D721Med (cell line): ENCODE data around the gene HCN2.

Experiments
- DNase-seq: peaks from one replicate; pipeline ENCODE4 v3.0.0; 2011; ENCODE audit warnings: low spot score; ENCODE audit not compliant: insufficient read length
- FAIRE-seq: peaks from 2 replicates; lab custom pipeline; 2011; peaks lifted over from hg19 to GRCh38; lab: Jason Lieb, UNC
- TF ChIP-seq, protein P1 (sequence below): IDR thresholded peaks from 2 replicates; pipeline ENCODE4 v1.5.1; 2012; ENCODE audit warnings: mild to moderate bottlenecking, control low read depth; ENCODE audit not compliant: insufficient read depth; ENCODE audit errors: missing control alignments

Gene HCN2

DNA sequence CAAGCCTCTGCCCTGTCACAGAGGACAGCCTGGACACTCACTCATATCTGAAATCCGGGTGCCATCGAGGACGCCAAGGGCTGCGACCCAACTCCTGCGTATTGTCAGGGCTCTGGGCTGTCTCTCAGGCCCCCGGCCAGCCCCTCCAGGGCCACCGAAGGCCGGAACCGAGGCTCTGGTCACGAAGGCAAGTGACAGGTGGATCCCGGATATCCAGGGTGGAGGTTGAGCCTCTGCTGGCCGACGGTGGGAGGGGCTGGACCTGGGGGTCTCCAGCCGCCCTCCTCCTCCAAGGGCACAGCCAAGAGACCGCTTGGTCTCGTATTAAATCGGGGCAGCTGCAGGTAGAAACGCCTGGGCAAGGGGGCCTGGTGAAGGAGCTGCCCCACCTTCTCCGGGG lies 67.9 kb downstream of the HCN2 start:
- TF ChIP-seq, protein P1, sequence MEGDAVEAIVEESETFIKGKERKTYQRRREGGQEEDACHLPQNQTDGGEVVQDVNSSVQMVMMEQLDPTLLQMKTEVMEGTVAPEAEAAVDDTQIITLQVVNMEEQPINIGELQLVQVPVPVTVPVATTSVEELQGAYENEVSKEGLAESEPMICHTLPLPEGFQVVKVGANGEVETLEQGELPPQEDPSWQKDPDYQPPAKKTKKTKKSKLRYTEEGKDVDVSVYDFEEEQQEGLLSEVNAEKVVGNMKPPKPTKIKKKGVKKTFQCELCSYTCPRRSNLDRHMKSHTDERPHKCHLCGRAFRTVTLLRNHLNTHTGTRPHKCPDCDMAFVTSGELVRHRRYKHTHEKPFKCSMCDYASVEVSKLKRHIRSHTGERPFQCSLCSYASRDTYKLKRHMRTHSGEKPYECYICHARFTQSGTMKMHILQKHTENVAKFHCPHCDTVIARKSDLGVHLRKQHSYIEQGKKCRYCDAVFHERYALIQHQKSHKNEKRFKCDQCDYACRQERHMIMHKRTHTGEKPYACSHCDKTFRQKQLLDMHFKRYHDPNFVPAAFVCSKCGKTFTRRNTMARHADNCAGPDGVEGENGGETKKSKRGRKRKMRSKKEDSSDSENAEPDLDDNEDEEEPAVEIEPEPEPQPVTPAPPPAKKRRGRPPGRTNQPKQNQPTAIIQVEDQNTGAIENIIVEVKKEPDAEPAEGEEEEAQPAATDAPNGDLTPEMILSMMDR: no peak
- DNase-seq: no peak
- no peak for FAIRE-seq

DNA sequence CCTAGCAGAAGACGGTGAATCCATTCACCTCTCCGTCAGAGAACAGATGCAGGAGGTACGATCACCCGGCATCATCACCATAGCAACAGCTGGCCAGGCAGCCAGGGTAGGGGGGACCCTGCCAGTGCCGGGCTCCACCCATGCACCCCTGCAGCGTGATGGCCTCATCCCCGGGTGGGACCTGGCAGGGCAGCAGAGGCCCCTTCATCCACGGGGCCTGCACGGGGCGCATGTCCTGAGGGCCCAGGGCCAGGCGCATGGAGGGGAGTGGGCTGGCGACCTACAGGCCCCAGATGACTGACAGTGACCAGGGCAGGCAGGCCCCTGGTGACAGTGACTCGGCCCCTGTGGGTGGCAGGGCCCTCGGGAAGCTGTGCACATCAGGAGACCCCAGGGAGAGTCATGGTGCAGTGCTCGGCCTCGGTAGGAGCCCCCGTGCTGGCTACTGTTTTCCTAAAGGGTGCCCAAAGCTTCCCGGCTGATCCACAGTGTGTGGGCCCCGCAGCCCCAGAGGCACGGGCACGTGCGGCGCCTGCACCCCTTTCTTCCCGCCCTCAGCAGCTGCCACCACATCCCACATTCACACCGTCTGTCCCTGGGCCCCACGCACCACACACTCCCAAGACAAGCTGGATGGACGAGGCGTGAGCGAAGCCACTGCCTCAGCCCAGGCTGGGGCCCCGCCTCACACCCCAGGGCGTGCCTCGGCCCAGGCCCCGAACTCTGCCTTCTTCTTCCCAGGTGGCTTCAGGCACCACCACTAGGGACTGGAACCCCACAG lies 68.6 kb downstream of the HCN2 start:
- FAIRE-seq (no peak), DNase-seq (no peak)
- TF ChIP-seq, protein P1: no peak

DNA sequence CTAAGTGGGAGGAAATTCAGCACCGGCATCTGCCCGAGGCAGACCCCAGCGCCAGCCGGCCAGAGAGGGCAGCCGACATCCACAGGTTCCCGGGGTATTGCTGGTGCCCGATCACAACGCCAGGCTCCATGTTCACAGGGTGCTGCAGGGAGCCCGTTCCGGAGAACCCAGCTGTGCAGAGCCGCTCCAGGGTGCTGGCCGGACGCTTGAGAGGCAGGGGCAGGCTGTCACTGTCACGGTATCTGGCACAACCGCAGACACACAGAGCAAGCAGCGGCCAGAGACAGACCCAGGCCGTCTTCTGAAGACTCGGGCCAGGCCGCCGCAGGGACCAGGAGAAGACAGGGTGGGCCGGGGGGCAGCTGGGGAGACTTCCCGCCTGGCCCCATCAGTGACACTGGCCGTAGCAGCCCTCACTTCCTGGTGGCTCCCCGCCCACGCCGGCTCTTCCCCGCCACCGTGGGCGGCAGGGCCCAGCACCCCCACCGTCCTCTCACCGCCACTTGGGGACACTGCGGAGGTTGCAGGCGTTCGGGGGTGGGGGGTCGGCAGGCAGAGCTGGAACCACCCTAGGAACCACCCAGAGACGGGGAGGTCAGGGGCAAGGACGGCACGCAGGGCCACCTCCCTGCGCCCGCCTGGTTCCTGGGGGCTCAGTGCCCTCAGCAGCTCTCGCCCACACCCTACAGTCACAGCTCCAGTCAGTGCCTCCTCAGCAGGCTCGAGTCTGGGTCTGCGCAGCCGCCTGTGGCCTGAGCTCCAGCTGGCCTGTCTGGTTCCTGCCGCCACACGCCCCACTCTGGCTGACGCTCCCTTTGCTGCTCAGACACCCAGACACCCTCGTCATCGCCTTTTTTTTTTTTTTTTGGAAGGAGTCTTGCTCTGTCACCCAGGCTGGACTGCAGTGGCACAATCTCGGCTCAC lies 69.5 kb downstream of the HCN2 start:
- FAIRE-seq (no peak), DNase-seq (no peak)
- TF ChIP-seq, protein P1: no peak

DNA sequence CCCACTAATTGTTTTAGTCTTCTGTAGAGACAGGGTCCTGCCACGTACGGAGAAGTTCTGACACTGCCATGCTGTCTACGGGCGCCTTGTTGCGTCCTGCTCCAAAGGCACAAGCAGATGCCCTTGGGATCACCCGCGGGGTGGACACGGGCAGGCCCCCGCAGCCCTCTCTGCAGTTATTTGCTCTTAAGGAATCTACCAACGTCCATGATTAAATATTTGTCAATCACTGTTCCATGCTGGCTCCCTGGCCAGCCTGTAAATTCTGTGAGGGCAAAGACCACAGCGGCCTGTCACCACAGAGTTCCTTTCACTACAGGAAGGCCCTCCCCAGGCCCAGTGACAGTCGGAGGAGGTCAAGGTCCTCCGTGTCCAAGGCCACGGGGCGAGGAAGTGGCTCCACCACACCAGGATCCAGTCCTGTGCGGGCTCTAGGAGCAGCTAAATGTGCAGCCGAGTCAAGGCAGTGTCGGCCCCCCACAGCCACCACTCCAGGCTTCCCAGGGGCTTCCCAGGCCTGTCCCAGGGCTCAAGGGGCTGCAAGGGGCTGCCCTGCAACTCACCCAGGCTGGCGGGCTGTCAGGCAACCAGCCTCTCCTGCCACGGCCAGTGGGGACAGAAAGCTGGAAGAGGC lies 71.2 kb downstream of the HCN2 start:
- no peak for FAIRE-seq
- TF ChIP-seq, protein P1: no peak
- DNase-seq: no peak

DNA sequence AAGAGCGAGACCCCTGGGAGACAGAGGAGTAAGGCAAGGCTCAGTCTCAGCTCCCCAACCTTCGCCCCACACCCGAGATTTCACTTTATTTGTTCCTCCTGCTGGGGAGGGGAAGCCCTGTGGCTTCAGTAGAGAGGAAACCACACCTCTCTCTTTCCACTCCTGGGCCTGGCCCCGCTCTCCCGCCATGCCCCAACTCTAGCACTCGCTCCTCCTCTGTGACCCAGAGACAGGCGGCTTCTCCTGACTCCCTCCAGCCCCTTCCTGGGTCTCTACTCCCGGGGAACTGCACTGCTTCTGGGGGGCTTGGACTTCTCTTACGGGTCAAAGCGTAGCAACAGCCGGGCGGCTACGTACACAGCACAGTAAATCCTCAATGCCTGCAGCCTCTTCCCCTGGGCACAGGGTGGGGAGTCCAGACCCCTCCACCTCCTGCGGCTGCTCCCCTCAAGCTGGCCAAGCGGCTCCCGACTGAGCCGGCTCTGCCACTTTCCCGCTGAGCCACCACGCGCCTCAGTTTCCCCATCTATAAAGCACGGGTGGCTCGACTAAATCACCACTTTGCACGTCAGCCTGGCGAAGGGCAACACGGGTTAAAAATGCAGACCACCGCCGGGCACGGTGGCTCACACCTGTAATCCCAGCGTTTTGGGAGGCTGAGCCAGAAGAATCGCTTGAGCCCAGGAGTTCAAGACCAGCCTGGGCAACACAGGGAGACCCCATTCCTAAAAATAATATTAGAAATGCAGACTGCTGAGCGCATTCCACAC lies 71.9 kb downstream of the HCN2 start:
- FAIRE-seq (no peak), DNase-seq (no peak)
- TF ChIP-seq, protein P1: no peak

DNA sequence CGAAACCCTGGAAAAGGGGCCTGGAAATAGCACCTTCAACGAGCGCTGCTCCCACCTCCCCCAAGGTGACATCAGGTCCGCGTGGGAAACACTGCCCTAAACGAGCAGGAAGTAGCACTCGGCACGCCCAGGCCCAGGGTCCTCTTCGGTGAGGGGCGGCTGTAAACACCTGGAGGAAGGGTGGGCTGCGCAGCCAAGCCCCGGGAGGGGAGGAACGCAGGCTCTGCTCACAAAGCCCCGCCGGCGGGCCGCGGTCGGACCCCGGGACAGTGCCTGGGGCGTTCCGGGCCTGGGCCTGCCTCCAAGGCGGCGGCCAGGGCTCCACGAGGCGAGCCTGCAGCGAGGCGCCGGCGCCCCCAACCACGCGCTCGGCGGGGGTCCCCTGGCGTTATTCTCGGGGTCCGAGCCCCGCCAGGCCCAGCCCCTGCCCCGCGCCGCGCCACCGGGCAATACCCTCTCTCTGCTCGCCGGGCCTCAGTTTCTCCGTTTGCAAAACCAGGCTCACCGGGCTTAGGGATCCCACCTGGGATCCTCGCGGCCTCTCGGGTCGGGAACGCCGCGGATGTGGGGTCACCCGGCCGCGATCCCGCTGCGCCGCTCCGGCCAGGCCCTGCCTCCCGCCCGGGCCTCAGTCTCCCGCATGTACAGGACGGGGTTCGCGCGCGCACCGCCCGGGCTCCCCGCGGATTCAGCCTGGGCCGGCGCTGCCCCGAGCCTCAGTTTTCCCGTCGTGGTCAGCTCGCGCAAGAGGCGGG lies 72.7 kb downstream of the HCN2 start:
- TF ChIP-seq, protein P1: no peak
- DNase-seq (no peak), FAIRE-seq (no peak)
